Stimulated activated CD4-positive, alpha-beta T cell treated with anti-CD3 and anti-CD28 coated beads, Interleukin-4, amount 100 ng/mL, for 4 hours (primary cell): Measurements from ENCODE around the gene MRPL22.
"Not testable (repeated sequence)": the region's sequence is repeated elsewhere in the genome, so short reads cannot be mapped to it uniquely, and the experiment has no call there.

Experiments used
- DNase-seq, 2 experiments: peaks; one replicate each; pipeline ENCODE4 v3.0.0-alpha.2; 2020

The MRPL22 gene

DNA sequence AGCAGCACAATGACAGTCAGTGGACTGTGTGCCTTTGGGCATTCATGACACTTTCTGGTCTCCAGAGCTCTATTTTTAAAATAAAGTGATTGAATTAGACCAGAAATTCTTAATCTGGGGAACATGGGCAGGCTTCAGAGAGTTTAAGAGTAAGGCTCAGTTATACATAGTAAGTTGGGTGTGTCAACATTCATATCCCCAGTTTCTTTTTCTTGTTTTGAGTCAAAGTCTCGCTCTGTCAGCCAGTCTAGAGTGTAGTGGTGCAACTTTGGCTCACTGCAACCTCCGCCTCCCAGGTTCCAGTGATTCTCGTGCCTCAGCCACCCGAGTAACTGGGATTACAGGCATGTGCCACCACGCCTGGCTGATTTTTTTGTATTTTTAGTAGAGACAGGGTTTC lies 59.0 kb downstream of the MRPL22 start:
- DNase-seq: no peak

DNA sequence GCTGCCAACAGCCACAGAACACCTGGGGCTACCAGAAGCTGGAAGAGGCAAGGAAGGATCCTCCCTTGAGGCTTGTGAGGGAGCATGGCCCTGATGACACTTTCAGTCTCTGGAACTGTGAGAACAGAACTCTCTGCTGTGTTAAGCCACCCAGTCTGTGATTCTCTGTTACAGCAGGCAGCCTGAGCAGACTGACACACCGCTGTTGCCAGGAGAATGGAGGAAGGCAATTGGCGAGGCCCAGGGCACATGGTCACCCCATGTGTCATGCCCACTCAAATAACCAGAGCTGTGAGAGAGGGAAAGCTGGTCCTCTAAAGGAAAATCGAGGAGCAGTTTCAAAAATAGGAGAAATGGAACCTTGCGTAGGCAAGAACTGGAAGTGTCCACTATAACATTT lies 60.6 kb downstream of the MRPL22 start:
- no peak for DNase-seq

DNA sequence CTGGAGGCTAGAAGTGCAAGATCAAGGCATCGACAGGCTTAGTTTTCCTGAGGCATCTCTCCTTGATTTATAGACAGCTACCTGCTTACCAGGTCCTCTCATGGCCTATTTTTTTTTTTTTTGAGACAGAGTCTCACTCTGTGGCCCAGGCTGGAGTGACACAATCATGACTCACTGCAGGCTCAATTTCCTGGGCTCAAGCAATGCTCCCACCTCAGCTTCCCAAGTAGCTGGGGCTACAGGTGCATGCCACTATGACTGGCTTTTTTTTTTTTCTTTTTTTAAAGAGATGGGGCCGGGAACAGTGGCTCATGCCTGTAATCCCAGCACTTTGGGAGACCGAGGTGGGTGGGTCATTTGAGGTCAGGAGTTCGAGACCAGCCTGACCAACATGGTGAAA lies 61.8 kb downstream of the MRPL22 start:
- DNase-seq: not testable (repeated sequence)

DNA sequence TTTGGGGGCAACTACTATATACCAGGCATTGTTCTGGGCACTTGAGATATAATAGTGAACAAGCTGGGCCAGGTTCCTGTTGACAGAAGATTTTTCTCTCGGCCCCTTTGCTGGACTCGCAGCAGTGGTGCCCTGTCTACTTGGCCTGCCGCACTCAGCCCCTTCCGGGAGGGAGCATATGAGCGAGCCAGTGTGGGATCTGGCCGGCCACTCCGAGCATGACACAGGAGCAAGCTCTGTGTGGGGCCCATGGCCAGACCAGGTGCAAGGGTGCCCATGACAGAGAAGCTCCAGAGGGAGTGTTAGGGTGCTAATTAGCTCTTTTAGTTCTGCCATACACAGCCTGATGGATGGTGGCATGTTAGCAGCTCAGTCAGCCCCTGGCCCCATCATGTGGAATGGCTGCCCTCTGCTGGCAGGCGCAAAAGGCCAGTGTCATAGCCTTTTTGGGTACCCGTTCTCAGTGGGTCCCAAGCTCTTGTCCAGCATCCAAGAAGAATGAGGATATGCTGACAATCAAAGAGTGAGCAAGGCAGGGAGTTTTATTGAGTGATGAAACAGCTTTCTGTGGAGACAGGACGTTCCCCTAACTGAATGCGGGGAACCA lies 63.4 kb downstream of the MRPL22 start:
- DNase-seq: peak; percentile 2 to 17

DNA sequence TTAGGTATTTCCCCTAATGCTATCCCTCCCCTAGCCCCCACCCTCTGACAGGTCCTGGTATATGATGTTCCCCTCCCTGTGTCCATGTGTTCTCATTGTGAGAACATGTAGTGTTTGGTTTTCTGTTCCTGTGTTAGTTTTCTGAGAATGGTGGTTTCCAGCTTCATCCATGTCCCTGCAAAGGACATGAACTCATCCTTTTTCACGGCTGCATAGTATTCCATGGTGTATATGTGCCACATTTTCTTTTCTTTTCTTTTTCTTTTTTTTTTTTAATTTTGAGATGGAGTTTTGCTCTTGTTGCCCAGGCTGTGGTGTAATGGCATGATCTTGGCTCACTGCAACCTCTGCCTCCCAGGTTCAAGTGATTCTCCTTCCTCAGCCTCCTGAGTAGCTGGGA lies 65.4 kb downstream of the MRPL22 start:
- DNase-seq: not testable (repeated sequence)

DNA sequence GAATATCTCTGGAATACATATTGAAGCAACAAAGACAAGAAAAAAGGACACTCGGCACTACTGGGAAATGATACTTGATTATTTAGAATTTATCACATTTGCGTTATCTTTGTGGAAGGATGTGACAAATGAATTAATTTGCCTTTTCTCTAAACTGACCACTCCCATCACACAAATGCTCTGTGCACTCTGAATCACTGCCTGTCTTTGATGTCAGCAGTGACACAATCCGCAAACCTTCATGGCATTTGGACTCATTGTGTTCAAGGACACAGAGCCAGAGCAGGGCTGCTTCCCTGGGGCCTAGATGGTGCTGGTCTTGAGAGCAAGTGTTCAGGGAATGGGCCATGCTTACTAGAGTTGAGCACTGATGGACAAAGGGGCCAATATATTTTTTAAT lies 67.8 kb downstream of the MRPL22 start:
- no peak for DNase-seq

DNA sequence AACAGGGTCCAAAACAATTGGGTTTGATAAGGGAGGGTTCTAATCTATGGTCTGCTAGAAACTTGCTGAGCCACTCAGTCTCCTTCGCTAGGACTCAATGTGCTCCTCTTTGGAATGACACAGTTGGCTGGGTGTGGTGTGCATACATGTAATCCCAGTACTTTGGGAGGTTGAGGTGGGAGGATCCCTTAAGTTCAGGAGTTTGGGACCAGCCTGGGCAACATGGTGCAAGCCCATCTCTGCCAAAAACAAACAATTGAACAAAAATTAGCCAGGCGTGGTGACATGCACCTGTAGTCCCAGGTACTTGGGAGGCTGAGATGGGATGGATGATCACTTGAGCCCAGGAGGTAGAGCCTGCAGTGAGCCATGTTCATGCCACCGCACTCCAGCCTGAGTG lies 70.0 kb downstream of the MRPL22 start:
- DNase-seq: no peak

DNA sequence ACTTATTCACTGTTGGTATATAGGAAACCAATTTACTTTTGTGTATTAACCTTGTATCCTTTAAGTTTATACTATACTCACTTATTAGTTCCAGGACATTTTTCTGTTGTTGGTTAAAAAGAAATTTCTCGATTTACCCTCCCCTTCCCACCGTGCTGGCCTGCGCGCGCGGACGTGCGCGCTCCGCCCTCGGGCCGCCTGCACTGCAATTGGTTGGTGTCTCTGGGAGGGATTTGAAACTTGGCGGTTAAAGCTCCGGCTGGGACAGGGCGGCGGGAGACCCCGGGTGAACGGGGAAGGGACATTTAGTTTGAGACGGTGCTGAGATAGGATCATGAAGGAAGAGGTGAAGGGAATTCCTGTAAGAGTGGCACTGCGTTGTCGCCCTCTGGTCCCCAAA lies 72.7 kb downstream of the MRPL22 start, which contains the start of gene KIF4B:
KIF4B (plus strand) TSS at position 230 of the 400 bp plus-strand sequence; CDS start at position 335, 105 bp downstream.
- DNase-seq: no peak

DNA sequence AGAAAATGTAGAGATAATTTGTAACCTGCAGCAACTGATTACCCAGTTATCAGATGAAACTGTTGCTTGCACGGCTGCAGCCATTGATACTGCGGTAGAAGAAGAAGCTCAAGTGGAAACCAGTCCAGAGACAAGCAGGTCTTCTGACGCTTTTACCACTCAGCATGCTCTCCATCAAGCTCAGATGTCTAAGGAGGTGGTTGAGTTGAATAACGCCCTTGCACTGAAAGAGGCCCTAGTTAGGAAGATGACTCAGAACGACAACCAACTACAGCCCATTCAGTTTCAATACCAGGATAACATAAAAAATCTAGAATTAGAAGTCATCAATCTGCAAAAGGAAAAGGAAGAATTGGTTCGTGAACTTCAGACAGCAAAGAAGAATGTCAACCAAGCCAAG lies 74.4 kb downstream of the MRPL22 start:
- DNase-seq: no peak

DNA sequence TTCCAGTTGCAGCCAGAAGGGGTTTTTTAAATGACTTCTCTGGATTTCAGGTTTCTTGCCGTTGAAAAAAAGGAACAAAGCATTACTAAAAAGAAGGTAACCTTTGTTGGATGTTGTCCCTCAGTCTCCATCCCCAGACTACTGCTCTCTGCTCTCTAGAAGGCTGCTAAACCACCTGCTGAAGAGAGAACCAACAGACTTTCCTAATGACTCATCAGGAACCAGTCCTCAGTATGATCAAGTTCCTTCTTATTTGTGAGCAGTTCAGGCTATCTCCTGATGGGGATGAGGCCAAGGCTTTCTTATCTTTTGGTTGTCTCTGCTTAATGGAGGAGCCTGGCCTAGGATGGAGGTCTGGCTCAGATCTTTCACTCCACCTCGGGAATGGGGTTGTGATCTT lies 76.7 kb downstream of the MRPL22 start:
- DNase-seq: no peak
